ENCODE results near the gene GCNT2.
"Not testable (repeated sequence)": the region's sequence is repeated elsewhere in the genome, so short reads cannot be mapped to it uniquely, and the experiment has no call there.

GCNT2 gene

DNA sequence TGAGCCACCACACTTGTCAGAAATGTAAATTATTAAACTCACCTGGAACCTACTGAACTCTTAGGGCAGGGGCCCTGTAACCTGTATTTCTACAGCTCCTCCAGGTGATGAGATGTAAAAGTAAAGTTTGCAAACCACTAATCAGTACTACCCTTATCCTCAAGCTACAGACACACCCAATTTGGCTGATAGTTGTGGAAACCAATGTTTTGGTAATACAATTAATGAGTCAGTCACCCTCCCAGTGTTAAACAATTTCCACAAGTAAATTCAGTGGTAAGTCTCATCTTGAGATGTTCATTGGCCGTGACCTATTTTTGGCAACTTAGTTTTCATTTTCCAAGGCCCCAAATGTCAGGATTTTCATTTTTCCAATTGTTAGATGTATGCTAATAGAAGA, 29.6 kb downstream of the GCNT2 start:
- DNase-seq = no peak

DNA sequence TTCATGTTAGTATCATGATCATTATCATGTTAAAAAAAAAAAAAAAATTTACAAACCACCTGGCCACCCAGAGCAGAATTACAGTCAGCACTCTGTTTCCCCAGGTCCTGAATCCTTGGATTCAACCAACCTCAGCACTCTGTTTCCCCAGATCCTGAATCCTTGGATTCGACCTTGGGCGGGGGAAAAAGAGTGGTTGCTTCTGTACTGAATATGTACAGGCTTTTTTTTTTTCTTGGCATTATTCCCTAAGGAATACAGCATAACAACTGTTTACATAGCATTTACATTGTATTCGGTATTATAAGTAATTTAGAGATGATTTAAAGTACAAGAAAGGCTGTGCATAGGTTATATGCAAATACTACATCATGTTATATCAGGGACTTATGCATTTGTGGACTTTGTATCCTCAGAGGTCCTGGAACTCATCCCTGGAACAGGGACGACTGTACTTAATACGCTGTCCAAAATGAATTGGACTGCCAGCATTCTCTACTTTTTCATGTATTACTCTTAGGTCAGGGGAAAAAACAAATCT, 31.2 kb downstream of the GCNT2 start:
- no peak for DNase-seq

DNA sequence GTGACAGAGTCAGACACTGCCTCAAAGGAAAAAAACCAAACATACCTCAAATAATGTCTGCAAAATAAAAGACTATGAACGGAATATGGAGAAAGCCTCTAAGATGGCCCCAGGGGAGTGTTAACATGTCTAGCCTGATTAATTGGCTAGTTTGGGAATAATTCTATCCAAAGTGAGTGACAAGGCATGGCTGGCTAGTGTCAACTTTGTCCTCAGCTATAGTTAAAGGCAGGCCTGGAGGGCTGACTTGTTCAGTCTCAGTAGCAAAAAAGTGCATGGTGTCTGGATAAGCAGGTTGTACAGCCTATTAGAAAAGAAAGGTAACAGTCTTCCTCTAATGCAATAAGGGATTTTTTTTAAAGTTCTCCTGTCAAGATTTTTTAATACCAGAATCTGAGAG, 32.7 kb downstream of the GCNT2 start:
- DNase-seq = no peak

DNA sequence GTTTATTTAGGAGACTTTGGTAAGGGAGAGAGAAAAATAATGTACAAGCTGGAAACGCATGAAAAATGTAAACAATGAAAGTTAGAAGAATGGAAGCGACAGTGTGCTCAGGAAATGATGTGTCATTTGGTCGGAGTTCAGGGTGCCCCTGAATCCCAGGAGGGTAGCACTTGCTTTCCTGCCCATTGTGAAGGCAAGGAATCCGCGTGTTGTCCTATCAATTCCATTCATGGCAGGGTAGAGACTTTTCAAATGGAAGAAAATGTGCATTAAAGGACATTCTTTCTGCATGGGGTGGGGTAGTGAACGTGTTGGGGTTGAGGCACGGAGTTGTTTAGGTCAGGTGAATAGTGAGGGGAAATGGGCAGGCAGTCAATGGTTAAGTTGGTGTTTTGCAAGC, 33.7 kb downstream of the GCNT2 start:
- no peak for DNase-seq

DNA sequence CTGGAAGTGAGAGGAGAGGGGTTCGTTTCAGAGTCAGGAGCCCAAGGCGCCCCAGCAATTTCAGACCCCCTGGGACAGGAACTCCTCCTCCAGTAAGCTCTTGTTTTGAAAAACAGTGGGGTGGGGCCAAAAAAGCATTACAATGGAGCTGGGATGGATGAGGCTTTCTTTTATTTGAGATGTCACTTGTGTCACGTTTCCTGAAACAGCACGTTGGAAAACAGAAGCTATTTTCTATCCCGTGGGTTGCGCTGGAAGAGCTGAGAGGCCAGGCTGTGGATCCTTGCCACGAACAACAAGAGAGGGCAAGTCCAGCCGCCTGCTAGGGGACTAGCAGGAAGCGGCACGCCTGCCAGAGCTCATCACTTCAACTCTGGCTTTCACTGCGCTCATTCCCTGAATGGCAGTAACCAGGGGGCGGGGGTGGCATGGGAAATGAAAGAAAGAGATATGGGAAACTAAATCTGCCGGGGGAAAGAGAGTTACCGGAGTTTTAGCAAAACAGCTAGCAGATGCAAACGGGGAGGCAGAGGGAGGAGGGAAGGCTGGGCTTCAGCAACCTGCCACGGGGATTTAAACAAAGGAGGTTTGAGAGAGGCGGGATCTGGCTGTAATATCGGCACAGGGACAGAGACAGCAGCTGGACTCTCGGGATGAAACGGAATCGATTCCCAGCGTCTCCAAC, 34.6 kb downstream of the GCNT2 start:
- DNase-seq = no peak

DNA sequence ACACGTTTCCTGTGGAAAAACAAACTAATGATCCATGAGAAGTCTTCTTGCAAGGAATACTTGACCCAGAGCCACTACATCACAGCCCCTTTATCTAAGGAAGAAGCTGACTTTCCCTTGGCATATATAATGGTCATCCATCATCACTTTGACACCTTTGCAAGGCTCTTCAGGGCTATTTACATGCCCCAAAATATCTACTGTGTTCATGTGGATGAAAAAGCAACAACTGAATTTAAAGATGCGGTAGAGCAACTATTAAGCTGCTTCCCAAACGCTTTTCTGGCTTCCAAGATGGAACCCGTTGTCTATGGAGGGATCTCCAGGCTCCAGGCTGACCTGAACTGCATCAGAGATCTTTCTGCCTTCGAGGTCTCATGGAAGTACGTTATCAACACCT, 35.4 kb downstream of the GCNT2 start:
- DNase-seq = no peak

DNA sequence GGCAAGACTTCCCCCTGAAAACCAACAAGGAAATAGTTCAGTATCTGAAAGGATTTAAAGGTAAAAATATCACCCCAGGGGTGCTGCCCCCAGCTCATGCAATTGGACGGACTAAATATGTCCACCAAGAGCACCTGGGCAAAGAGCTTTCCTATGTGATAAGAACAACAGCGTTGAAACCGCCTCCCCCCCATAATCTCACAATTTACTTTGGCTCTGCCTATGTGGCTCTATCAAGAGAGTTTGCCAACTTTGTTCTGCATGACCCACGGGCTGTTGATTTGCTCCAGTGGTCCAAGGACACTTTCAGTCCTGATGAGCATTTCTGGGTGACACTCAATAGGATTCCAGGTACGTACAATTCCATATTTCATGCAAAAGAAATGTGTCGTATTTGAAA, 35.8 kb downstream of the GCNT2 start:
- DNase-seq = no peak

DNA sequence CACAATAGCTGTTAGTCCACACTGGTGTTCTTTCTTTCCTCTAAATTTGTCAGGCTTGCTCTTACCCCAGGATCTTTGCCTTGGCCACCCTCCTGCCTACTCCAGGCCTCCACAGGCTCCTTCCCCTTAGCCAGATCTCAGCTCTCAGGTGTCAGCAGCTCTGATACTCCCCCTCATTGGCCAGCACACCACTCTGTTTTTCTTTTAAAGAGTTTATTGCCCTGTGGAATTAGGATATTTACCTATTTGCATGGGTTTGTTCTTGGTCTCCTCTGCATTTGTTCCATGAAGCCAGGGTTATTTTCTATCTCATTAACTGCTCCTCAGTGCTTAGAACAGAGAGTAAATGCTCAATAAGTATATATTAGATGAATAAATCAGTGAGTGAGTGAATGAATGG, 36.8 kb downstream of the GCNT2 start:
- DNase-seq = no peak

DNA sequence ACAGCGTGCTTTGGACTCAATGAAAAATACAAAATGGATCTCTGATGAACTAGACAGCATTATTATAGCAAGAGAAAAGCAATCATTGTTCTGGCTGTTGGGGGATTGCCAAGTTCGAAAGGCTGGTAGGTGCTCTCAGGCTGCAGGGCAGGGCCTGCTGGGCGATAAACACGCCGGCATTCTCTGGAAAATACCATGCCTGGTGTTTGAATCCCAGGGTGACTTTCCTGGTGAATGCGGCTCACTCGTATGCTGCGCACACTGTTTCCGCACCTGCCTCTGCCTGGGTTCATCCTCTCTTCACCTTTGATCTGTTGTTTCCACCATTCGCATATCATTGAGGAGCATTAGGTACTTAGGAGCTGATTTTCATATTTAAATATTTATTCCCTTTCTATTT, 37.4 kb downstream of the GCNT2 start:
- no peak for DNase-seq

DNA sequence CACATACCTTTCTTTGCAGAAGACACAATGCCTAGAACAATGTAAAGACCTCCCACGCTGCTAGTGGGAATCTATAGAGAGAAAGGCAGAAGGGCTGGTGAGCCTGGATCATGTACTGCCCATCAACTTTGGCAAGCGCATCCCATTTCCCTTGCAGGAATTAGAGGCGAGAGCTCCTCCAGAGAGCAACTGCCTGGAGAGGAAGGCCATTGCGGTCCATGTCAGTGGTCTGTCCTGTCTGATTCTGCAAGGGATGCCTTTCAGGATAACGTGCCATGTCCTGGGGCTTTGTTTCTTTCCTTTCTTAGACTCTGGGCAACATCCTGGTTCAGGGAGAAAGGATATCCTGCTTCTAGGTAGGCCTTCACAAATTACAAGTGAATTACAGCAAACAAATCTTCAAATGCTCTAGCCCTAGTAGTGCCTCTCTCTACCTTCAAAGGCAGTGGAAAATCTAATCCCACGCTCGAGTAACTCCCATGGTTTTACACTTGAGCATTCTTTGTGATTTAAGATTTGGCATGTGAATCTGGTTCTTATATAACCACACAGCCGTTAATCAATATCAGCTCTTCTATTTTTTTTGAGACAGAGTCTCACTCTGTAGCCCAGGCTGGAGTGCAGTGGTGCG, 38.5 kb downstream of the GCNT2 start:
- DNase-seq = no peak

DNA sequence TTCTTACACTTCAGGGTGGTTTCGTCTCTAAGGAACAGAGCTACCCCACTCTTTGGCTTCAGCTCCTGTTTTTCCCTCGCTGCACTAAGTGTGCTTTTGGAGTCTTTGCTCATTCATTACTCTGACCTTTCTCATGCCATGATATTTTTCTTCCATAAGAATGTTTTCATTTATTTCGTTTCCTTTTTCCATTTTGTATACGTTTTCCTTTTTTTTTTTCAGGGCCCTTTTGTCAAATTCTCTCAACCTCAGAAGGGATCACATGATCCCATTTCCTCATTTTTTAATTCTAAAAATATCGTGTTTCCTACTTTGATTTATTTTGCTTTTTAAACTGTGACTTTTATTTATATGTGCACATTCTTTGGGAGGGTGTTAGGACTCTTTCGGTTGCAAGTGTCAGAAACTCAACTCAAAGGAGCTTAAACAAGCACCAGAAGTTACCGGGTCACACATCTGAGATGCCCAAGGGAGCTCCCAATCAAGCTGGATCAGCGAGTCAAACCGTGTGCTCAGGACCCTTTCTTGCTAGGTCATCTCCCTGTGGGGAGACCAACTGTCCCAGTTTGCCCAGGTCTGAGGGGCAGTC, 40.6 kb downstream of the GCNT2 start:
- DNase-seq = no peak

DNA sequence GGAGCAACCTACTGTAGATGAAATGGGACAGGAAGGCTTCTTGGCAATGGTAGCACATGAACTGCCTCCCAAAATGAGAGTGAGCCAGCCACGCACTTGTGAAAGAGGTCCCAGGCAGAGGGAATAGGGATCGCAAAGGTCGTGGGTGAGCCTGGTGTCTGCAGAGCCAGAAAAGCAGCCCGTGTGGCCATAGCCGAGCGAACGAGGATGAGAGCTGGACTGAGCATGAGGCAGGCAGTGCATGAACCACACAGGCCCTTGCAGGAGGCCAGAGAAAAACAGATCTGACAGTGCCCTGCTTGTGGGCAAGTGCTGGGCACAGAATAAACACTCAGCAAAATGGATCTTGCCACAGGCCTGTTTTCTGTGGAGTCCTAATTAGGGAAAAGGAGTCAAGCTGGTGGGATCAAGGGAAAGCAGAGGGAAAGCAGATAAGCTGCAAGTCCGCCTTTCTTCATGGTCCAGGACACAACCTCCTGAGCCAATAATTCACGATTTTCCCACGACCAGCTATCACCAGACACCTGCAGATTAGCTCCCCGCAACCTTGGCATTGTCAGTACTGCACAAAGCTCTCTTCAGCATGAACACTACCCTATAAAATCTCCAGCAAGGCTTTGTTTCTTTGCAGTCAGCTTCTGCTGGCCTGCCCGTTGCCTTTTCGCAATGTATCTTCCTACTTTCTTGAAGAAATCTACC, 44.0 kb downstream of the GCNT2 start:
- no peak for DNase-seq

DNA sequence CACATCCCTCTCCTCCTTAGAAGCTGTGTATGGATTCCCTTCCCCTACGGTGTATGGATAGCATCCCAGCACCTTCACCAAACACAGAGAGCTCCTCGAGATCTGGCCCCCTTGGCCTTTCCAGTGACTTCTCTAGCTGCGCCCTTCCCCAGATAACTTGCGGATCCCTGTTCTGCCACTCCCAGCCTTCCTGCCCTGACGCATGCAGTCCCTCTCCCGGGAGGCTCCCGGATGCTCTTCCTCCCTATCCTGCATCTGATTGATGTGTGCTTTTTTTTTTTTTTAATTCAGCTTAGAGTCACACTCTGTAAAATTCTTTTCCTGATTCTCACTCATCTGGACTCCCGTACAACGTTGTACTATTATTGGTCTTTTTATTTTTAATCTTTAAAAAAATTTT, 44.8 kb downstream of the GCNT2 start:
- DNase-seq = no peak

DNA sequence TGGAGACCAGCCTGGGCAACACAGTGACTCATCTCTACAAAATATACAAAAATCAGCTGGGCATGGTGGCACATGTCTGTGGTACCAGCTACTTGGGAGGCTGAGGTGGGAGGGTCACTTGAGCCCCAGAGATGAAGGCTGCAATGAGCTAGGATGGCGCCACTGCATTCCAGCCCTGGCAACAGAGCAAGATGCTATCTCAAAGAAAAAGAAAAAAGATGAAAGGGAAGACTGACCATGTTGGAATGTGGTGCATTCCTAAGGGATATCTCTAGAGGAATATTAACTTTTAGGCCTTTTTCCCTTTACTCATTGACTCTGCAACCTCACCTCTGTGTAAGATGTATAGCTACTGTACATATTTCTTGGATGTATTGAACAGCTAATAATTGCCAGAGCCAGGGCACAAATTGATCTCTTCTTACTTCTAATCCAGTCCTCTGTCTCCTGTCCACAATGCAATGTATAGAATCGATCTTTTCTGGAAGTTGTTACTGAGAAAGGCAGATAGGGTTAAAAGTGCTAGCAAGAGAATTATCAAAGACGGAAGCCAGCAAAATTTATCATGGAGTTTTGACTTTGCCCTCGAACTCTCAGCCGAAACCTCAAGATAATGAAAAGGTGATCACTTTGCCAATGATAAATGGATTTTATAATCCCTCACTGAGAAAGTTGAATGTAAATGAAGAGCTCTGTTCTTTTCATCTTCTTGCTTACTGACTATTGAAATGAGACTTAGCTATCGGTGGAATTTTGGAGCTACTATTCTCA, 46.3 kb downstream of the GCNT2 start:
- DNase-seq = no peak

DNA sequence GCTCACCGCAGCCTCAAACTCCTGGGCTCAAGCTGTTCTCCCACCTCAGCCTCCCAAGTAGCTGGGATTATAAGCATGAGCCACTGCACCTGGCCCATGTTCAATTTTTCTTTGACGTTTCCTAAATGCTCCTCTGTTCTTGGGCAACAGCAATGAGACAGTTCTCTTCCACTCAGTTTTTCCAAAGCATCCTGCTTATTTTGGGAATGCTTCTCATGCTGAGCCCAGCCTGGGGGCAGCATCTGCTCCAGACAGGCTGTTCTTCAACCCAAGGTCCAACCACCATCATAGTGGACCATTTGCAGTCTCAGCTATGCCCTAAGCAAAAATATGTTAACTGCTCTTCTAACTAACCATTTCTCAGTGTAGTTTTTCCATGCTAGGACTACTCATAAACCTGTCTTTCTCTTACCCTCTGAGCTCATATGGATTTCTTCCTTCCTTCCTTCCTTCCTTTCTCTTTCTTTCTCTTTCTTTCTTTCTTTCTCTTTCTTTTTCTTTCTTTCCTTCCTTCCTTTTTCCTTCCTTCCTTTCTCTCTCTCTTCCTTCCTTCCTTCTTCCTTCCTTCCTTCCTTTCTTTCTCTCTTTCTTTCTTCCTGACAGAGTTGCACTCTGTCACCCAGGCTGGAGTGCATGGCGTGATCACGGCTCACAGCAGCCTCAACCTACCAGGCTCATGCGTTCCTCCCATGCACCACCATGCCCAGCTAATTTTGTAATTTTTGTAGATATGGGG, 48.4 kb downstream of the GCNT2 start:
- DNase-seq = no peak

DNA sequence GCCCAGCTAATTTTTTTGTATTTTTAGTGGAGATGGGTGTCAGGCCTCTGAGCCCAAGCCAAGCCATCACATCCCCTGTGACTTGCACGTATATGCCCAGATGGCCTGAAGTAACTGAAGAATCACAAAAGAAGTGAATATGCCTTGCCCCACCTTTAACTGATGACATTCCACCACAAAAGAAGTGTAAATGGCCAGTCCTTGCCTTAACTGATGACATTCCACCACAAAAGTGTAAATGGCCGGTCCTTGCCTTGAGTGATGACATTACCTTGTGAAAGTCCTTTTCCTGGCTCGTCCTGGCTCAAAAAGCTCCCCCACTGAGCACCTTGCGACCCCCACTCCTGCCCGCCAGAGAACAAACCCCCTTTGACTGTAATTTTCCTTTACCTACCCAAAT, 54.4 kb downstream of the GCNT2 start:
- DNase-seq = not testable (repeated sequence)

DNA sequence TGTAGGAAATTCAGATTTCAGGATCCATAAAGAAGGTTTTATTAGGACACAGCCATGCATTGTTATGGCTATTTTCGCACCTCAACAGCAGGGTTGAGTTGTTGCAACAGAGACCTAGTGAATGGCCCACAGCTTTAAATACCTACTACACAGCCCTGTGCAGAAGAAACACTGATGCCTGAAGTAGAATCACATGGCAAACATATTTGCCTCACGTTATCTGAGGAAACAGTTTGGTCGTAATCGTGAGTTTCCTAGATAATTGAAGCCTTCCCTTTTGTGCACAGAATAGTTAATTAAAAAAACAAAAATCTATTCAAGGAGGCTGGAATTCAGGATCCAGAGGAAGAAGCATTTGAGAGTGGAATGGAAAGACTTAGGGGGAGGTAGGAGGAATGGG, 55.1 kb downstream of the GCNT2 start:
- no peak for DNase-seq

DNA sequence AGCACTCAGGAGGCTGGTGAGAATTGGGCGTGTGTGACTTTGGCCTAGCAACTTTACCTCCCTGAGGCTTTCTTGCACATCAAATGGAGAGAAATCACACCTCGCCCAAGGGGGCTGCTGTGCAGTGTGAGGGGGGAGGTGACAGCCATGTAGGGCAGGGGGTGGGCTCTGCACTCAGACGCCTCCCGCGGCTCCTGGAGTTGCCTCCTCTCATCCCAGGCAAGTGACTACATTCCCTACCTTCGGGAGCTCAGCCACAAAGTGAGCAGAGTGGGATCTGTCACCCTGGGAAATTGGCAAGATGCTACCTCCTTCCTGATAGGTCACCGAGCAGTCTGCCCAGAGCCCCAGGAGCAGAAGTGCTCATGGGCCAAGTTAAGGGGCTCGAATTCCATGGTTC, 56.0 kb downstream of the GCNT2 start:
- no peak for DNase-seq

DNA sequence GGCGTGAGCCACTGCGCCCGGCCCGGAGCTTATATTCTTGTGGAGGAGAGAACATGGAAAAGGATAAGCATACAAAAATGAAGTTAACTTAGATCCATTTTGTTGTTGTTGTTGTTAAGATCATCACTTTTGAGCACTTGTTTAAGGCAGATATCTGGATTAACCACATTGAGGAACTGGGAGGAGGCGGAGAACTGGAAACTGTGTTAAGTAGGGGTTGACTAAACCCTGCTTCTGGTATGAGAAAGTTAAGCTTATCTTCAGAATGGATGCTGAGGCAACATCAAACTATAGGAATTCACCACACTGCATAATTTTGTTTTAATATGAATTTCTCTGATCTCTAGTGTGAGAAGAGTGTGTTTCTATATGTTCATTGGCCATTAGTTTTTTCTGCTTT, 57.6 kb downstream of the GCNT2 start:
- no peak for DNase-seq

DNA sequence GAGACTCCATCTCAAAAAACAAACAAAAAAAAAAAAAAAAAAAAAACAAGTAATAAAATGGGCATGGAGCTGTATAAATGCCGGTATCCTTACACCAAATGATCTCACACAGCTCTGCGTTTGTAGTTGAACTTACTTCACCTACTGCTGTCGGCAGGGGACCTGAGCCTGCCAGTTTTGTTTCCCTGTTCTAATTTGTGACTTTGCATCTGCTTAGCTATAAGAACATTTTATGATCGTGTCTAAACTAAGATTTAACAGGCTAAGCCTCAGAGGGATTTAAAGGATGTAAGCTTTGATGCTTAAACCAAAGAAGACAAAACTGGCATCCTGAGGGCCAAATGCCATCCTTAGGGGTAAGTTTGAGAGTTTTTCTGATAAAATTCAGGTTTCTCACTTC, 58.7 kb downstream of the GCNT2 start:
- no peak for DNase-seq

DNA sequence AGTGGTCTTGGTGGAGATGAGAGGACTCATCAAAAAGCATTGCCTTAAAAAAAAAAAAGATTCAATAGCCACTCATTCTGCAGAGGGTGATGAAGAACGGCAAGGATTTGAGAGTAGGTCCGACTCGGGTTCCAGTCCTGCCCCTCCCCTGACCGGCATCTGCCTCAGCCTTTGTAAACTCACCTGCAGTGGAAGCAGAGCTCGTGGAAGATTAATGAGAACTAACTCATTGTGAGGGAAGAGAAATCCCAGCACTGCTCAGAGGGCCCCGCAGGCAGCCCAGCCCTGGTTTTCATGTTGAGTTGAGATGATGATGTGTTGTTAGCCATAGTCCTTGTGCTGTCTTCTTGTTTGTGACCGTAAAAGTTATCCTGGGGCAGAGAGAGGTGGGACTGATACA, 59.4 kb downstream of the GCNT2 start:
- DNase-seq = no peak

DNA sequence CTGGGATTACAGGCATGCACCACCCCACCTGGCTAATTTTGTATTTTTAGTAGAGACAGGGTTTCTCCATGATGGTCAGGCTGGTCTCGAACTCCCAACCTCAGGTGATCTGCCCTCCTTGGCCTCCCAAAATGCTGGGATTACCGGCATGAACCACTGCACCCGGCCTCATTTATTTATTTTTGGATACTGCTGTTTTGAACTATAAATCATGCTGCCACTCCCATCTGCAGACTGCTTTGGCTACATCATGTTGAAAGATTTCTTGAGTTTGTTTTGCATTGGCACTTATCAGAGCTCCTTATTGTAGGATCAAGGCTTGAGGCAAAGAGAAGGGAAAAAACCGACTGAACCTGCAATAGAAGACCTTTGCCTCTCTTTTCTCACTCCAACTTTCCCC, 60.3 kb downstream of the GCNT2 start:
- DNase-seq = not testable (repeated sequence)

All from activated CD8-positive, alpha-beta memory T cell treated with anti-CD3 and anti-CD28 coated beads, Interleukin-2, amount 50 U/mL, for 48 hours (primary cell).